GM10248 (cell line): ENCODE measurements around the gene RASD1.

ENCODE experiments used
- CTCF ChIA-PET: fragments of 300-600 bp; sonication (Branson Sonifier 250); formaldehyde crosslinking; extraction: SDS; loops from one replicate; lab custom pipeline; 2021; ENCODE audit warnings: antibody characterized with exemption; lab: Yijun Ruan, JAX
- POLR2A ChIA-PET: fragments of 350-650 bp; sonication (Branson Sonifier 250); formaldehyde crosslinking; extraction: SDS; loops from one replicate; lab custom pipeline; 2020; ENCODE audit warnings: antibody characterized with exemption; lab: Yijun Ruan, JAX
- DNase-seq: peaks from one replicate; pipeline ENCODE4 v3.0.0; 2012; ENCODE audit errors: extremely low spot score
- TF ChIP-seq, protein P1 (sequence below): IDR thresholded peaks from 2 replicates; pipeline ENCODE4 v1.5.1; 2012; ENCODE audit warnings: mild to moderate bottlenecking, low read depth; ENCODE audit errors: extremely low read depth, missing control alignments, control extremely low read depth

Gene RASD1

GRCh38 chr17:17515934-17516930, 20.0 kb upstream of the RASD1 start:
- no peak for DNase-seq
- CTCF ChIA-PET = interaction anchor here (0.9 to 1.6 kb wide), 2 partner anchors 9 to 19 kb away, joined by 3 to 6 read pairs; no protein-coding TSS in a partner anchor
- TF ChIP-seq, protein P1, sequence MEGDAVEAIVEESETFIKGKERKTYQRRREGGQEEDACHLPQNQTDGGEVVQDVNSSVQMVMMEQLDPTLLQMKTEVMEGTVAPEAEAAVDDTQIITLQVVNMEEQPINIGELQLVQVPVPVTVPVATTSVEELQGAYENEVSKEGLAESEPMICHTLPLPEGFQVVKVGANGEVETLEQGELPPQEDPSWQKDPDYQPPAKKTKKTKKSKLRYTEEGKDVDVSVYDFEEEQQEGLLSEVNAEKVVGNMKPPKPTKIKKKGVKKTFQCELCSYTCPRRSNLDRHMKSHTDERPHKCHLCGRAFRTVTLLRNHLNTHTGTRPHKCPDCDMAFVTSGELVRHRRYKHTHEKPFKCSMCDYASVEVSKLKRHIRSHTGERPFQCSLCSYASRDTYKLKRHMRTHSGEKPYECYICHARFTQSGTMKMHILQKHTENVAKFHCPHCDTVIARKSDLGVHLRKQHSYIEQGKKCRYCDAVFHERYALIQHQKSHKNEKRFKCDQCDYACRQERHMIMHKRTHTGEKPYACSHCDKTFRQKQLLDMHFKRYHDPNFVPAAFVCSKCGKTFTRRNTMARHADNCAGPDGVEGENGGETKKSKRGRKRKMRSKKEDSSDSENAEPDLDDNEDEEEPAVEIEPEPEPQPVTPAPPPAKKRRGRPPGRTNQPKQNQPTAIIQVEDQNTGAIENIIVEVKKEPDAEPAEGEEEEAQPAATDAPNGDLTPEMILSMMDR = no peak
- POLR2A ChIA-PET = no interaction called here

DNA sequence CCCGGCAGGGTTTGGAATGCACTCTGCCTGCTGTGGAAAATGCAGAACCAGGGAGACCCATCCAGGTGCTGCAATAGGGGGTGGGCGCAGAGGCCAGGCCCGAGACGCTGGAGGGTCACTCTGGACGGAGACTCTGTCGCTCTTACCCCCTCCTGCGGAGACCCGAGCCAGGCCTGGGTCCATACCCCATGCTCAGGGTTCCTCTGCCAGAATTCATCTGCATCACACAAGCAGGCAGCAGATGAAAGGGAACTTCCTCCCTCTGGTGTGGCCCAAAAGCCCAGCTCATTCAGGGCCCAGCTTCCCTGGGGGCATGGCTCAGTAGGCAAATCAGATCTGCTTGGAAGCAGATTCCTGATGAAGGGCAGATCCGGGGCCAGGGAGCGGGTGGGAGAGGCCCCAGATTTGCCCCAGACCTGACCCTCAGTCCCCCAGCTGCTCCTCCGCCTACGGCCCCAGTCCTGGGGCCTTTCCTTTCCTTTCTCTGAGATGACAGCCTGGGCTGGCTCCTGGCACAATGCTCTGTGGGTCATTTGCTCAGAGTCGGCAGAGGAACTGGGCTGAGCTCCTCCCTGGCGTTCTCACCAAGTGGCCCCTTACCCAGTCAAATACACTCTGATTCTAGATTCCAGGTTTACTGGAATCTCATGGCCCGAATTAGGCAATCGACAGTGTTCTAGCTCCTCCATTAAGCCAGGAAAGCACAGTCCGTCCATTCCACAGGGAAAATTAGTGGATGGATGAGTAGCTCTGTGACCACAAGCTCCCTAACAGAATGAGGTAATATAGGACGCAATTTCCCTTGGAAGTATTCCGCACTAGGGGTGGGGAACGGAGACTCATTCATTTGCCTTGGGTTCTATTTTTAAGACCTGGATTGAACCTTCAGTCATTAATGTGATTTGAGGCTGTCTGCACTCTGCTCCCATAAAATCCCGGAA, 19.1 kb upstream of the RASD1 start:
- no peak for DNase-seq
- POLR2A ChIA-PET = no interaction called here
- CTCF ChIA-PET = interaction anchor here (0.8 to 1.6 kb wide), 2 partner anchors 18 to 127 kb away, joined by 3 to 6 read pairs; no protein-coding TSS in a partner anchor
- TF ChIP-seq, protein P1 = no peak

DNA sequence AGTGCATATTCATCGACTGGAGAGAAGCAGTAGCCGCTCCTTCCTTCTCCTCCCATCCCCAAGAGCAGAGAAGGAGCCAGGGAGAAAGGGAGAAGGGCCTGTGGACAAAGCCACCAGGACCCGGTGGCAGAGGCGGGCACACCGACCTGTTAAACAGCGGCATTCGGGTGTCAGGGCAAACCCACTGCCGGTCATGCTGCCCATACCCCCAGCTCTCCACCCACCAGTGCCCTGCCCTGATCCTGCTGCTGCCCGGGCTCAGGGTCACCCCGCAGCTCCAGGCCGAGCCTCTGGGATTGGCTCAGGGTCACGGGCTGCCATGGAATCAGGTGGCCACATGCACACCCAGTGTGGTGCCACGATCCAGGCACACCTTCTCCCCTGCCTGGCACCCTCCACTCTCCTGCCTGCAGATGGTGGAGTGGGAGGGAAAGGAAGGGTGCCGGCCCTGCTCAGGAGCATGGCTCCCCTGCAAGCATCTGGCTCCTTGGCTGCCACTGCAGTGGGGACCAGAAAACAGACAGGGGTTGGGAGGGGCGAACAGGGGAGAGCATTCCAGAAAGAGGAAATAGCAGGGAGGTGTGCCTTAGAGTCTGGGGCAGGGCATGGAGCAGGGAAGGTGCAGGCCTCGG, 18.3 kb upstream of the RASD1 start:
- no peak for DNase-seq
- ChIA-PET POLR2A (no interaction called here), CTCF (interaction anchor here (1.2 kb wide), 1 partner anchor 18 kb away, joined by 6 read pairs; the partner anchor contains the start of gene RASD1)
- TF ChIP-seq, protein P1 = no peak

GRCh38 chr17:17513626-17514025, 17.4 kb upstream of the RASD1 start:
- ChIA-PET CTCF (interaction anchor here (1.2 kb wide), 1 partner anchor 17 kb away, joined by 6 read pairs; the partner anchor contains the start of gene RASD1), POLR2A (no interaction called here)
- TF ChIP-seq, protein P1 = no peak
- DNase-seq = no peak

- CTCF ChIA-PET = no interaction called here
- no peak for DNase-seq
- POLR2A ChIA-PET = no interaction called here
- TF ChIP-seq, protein P1 = no peak
Observed at GRCh38 chr17:17512866-17513265, 16.7 kb upstream of the RASD1 start.
